Posterior cingulate gyrus (tissue), 11 donors: Measurements from ENCODE around the gene XPO1.
"Not testable (repeated sequence)": the region's sequence is repeated elsewhere in the genome, so short reads cannot be mapped to it uniquely, and the experiment has no call there.

Experiments used
- DNase-seq, 10 donors: peaks; one replicate each; pipeline versions ENCODE4 v3.0.0 to v3.0.0-alpha.2; 2020 to 2021; ENCODE audit warnings: mixed read lengths in 3 of 10
- intact Hi-C: fragments of 100-400 bp; cut with DNase I; formaldehyde crosslinking; loops from one replicate; pipeline ENCODE4 v1.15.1; 2023

Gene XPO1

DNA sequence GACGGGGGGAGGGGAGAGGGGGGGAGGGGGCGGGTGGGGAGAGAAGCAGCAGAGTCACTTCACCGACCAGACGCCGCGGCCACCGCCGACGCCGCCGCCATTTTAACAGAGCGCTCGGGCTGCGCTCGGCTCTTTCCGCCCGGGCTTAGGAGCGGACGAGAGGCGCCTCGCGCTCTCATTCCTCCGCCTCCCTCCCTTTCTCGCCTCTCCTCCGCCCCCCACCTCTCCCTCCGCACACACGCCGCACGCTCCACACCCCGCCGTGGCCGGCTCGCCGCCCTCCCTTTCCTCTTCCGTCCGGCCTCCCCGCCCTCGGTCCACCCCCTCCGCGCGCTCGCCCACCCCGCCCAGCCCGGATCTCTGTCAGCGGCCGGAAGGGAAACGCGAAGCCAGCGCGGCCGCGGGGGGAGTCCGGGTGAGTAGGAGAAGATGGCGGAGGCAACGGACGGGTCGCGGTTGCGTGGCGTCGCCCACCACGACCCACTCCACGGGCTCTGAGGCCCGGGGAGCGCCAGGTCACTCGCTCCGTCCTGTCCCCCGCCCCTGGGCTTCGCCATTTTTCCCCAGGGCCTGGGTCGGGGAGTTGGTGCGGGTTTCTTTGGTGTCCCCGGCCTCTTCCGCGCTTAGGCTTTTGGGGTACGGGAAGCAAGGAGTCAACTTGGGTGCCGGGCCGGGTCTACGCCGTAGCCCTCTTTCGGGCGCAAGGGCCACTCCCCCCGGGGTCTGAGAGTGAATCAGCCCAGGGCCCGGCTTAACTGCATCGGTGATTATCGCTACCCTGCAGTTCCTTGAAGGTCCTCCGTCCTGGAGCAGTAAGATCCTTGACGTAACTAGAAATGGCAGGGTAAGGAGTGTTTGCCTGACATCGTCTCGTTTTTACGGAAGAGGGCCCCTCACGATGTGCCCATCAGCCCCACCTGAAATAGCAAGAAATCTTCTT is 66.9 kb downstream of the XPO1 start, which contains the start of gene USP34:
USP34 (minus strand) TSS at position 123 of the 940 bp plus-strand sequence. CDS start 395 bp downstream, outside the sequence.
- intact Hi-C loops: loop anchor here (1.0 to 10.0 kb wide), 3 partner anchors 67 to 296 kb away; partner anchors contain the start of gene XPO1
- DNase-seq: peak; percentile 84 to 98 (median 92)

DNA sequence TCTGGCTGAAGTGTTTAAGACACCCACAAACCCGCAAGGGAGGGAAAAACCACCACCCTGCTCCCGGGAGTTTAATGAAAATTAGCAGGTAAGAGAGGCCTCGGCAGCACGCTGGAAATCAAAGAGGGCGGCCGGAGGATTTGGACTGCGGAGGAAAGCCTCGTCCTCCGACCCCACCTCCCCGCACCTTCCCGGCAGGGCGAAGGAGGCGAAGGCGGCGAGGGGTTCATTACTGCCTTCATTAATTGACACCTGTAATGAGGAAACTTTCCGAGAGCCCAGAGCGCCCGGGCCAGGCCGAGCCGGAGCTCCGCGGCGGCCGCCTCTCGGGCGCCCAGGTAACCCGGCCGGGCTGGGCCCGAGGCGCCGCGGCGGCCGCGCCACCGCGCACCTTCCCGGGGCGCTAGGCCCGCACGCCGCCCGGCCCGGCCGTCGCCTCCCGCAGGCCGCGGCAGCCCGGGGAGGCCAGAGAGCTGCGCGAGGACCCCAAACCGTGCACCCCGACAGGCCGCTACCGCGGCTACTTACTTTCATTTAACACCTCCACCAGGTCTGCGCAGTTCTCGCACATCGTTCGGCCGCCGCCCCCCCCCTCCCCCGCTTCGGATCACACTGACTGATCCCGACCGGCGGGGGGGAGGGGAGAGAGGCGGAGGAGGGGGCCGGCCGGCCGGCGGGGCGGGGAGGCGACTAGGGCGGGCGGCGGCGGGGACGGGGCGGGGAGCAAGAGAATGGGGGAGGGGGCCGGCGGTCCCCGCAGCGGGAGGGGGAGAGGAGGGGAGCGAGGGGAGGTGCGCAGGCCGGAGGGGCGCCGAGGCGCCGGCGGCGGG is 67.8 kb downstream of the XPO1 start:
- intact Hi-C loops: loop anchor here (10.0 kb wide), 2 partner anchors 294 to 296 kb away; no protein-coding TSS in a partner anchor
- DNase-seq: peak; percentile 63 to 94 (median 74)

DNA sequence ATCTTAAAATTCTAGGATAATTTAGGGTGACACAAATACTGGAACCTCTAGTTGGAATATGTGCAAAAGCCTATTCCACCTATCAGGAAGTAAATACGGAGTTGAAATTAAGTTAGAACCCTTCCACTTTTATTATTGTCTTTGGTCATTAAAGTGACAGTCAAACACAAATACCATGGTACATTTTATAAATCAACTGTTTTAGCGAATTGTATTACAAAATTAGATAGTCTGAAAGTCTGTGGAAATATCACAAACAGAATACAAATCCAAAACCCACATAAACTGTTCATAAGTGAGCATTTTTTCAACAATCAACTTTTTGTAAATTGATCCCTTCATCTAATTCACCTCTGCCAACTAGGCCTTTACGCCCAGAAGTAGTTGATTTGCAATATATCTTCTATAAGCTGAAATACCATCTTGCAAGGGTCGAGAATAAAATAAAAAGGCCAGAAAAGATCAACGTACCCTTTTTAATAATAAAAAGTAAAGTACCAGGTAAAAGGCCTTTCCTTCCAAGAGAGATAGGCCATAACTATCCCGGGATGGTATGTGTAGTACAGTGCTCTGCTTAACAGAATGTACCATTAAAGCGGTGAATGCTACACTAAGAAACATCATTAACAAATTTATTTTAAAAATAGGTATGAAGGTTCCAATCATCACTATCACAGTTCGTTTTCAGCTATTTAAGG is 68.6 kb downstream of the XPO1 start:
- intact Hi-C loops: loop anchor here (10.0 kb wide), 2 partner anchors 295 kb away; no protein-coding TSS in a partner anchor
- no peak for DNase-seq

DNA sequence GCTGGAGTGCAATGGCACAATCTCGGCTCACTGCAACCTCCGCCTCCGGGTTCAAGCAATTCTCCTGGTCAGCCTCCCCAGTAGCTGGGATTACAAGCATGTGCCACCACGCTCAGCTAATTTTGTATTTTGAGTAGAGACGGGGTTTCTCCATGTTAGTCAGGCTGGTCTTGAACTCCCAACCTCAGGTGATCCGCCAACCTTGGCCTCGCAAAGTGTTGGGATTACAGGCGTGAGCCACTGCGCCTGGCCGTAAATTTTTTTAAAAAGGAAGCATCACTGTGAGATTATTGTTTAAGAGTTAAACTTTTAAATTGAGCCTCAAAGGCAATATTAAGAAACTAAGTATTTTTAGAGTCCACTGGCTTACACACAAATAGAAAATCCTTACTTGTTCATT is 69.9 kb downstream of the XPO1 start:
- DNase-seq, intact Hi-C loops: not testable (repeated sequence)

DNA sequence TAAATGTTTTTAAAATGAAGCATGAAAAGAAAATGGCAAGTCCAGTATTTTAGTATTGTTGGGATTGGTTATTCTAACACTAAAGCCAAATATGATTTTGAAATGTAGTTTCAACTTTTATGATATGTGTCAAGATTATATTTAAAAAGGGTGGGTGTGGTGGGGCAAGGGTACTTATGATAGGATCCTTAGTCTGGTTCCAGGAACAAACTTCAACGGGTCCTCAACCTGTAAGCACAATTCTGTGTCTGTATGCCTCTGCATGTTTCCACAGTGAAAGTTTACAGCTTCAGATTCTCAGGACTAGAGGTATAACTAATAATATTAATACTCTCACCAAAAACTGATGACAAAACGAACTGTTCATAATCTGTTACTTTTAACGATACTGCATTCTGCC is 73.1 kb downstream of the XPO1 start:
- intact Hi-C loops: no loop called here
- no peak for DNase-seq

DNA sequence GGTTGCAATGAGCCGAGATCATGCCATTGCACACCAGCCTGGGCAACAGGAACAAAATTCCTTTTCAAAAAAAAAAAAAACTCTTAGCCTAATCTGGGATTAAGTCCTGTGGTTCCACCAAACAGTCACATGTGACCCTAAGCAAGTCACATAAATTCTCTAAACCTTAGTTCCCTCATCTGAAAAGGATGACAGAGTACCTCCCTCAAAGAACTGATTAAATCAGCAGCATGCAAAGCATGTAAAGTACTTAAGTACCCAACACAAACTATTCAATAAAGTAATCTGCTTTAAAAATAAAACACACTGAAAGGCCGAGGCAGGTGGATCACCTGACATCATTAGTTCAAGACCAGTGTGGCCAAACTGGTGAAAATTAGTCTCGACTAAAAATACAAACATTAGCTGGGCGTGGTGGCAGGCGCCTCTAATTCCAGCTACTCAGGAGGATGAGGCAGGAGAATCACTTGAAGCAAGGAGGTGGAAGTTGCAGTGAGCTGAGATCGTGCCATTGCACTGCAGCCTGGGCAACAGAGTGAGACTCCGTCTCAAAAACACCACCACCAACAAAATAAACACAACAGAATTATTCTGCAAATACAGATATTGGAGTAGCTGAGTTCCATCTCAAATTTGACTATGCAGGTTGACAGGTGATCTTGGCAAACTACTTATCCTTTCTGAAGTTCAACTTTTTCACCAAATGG is 74.2 kb downstream of the XPO1 start:
- intact Hi-C loops: no loop called here
- DNase-seq: no peak

DNA sequence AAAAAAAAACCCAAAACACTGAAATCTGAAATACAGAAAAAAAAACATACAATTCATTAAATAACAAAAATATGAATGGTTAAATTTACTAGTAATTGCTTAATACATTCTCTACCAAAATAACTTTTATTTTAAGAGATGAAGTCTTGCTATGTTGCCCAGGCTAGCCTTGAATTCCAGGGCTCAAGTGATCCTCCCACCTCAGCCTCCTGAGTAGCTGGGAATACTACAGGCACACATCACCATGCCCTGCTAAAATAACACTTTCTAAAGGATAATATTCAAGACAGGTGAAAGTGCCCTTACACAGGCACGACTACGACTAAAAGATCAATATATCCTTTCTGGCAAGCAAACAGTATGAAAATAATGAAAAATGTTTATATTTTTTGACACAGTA is 76.8 kb downstream of the XPO1 start:
- intact Hi-C loops: no loop called here
- no peak for DNase-seq

DNA sequence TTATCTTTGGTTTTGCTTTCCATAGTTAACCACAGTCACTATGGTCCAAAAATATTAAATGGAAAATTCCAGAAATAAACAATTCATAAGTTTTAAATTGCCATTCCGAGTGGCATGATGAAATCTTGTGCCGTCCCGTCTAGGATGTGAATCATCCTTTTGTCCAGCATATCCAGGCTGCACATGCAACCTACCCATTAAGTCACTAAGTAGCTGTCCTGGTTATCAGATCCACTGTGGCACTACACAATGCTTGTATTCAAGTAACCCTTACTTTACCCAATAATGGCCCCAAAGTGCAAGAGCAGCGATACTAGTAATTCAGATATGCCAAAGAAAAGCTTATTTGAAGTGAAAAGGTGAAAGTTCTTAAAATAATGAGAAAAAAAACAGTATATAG is 78.0 kb downstream of the XPO1 start:
- DNase-seq: no peak
- intact Hi-C loops: no loop called here

DNA sequence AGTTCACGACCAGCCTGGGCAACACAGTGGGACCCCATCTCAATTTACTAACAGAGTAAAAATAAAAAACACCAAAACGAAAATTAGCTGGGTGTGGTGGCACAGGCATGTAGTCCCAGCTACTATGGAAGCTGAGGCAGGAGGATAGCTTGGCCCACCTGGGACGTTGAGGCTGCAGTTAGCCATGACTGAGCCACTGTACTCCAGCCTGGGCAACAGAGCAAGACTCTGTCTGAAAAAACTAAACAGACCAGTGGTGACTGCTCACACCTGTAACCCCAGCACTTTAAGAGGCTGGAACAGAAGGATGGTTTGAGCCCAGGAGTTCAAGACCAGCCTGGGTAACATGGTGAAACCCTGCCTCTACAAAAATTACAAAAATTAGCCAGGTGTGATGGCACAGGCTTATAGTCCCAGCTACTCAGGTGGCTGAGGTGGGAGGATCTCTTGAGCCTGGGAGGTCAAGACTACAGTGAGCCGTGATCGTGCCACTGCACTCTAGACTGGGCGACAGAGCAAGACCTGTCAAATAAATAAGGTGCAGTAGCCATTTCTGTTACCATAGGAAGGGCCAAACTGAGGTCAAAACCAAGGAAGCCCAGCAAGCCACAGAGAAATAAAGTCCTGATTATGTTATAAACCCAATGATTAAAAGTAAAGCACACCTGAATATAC is 81.3 kb downstream of the XPO1 start:
- intact Hi-C loops: no loop called here
- no peak for DNase-seq

DNA sequence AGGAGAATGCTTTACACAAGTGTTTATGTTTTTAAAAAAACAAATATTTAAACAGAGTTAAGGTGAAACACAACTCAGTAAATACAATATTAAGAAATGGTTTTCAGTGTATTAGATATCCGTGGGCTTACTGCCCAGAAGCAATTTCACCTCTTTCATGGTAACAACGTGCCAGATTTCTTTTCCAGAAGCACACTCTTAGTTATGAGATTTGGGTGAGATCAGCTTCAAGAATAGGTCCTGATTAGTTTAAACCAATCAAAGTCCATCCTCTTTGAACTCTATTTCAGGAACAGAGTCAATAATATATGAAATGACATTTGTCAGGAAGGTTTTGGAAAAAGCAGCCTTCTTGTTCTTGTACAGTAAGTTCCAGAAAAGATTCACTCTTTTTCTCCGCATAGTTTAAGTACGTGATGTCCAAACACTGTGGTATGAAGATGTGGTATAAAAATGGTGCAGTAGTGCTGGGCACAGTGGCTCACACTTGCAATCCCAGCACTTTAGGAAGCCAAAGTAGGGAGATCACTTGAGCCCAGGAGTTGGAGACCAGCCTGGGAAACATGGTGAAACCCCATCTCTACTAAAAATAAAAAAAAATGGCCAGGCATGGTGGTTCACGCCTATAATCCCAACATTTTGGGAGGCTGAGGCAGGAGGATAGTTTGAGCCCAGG is 81.9 kb downstream of the XPO1 start:
- no peak for DNase-seq
- intact Hi-C loops: no loop called here

DNA sequence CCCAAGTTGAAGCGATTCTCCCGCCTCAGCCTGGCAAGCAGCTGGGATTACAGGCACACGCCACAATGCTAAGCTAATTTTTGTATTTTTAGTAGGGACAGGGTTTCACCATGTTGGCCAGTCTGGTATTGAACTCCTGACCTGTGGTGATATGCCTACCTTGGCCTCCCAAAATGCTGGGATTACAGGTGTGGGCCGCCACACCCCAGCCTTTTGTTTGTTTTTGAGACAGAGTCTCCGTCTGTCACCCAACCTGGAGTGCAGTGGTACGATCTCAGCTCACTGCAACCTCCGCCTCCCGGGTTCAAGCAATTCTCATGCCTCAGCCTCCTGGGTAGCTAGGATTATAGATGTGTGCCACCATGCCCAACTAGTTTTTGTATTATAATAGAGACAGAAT is 83.2 kb downstream of the XPO1 start:
- intact Hi-C loops, DNase-seq: not testable (repeated sequence)

DNA sequence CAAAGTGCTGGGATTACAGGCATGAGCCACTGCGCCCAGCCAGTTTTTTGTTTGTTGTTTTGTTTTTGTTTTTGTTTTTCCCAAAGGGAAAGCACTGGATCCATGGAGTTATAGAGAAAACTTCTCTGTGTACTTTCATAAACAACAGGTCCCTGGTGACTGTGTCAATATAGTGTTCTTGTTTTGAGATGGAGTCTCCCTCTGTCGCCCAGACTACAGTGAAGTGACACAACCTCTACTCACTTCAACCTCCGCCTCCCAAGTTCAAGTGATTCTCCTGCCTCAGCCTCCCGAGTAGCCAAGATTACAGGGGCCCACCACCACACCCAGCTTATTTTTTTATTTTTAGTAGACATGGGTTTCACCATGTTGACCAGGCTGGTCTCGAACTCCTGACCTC is 83.8 kb downstream of the XPO1 start:
- intact Hi-C loops: no loop called here
- no peak for DNase-seq

DNA sequence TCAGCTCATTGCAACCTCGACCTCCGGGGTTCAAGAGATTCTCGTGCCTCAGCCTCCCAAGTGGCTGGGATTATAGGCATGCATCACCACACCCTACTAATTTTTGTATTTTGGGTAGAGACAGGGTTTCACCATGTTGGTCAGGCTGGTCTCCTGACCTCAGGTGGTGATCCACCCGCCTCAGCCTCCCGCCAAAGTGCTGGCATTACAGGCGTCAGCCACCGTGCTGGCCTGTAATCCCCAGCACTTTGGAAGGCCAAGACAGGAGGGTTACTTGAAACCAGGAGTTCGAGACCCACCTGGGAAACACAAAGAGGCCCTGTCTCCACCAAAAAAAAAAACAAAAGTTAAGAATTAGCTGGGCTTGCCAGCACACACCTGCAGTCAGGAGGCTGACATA is 85.8 kb downstream of the XPO1 start:
- no peak for DNase-seq
- intact Hi-C loops: no loop called here

DNA sequence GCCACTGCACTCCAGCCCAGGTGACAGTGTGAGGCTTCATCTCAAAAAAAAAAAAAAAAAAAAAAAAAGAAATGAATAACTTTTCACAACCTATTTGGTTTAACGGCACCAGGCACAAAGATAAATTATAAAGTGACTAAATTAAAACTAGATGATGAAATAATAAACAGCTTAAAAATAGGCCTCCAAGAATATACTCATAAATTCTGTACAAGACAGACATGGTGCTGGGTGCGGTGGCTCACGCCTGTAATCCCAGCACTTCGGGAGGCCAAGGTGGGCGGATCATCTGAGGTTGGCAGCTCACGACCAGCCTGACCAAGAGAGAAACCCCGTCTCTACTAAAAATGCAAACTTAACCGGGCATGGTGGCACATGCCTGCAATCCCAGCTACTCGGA is 87.0 kb downstream of the XPO1 start:
- intact Hi-C loops: no loop called here
- no peak for DNase-seq

DNA sequence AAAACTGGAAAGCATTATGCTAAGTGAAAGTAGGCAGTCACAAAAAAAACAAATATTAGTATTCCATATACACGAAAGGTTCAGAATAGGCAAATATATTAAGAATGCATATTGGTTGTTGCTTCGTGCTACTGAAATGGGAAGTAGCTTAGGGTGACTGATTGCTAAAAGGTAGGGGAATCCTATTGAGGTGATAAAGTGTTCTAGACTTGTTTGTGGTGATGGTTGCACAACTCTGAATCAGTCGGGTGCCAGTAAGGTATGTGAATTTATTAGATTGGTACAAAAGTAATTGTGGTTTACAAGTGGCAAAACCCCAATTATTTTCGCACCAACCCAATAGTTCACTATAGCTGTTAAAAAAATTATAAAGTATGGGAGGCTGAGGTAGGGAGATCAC is 88.0 kb downstream of the XPO1 start:
- no peak for DNase-seq
- intact Hi-C loops: no loop called here

DNA sequence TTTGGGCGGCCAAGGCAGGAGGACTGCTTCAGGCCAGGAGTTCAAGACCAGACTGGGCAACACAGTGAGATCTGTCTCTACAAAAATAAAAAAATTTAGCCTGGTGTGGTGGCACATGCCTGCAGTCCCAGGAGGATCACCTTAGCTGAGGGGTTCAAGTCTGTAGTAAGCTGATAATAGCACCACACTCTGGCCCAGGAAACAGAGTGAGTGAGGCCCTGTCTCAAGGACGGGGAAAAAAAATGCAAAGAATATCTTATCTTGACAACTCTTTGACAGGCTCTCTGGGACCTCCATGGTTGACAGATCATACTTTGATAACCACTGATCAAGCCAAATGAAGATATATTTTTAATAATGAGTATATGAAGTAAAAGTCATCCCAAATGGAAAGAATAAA is 89.9 kb downstream of the XPO1 start:
- intact Hi-C loops: no loop called here
- DNase-seq: no peak

DNA sequence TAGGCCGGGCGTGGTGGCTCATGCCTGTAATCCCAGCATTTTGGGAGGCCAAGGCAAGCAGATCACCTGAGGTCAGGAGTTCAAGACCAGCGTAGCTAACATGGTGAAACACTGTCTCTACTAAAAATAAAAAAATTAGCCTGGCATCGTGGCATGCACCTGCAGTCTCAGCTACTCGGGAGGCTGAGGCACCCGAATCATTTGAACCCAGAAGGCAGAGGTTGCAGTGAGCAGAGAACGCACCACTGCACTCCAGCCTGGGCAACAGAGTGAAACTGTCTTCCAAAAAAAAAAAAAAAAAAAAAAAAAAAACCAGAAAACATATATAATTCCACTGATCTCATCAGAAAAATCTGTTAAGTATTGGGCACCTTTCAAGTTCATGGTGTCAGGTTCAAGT is 91.2 kb downstream of the XPO1 start:
- DNase-seq, intact Hi-C loops: not testable (repeated sequence)

DNA sequence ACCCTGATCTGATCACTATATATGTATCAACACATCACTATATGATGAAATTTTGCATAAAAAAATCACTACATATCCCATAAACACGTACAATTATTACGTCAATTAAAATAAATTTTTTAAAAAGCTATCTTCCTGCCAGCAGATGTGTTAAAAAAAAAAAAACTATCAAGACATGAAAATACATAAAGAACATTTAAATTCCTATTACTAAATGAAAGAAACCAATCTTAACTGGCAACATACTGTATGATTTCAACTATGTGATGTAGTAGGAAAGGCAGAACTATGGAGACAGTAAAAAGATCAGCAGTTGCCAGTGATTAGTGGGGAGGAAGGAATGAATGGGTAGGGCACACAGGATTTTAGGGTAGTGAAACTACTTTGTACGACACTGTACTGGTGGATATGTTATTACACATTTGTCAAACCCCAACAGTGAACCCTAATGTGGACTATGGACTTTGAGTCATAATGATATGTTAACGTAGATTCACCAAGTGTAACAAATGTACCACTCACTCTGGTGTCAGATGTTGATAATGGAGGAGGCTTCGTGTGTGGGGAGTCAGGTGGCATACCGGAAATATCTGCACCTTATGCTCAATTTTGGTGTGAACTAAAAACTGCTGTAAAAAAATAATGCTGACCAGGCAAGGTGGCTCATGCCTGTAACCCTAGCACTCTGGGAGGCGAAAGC is 94.7 kb downstream of the XPO1 start:
- DNase-seq: no peak
- intact Hi-C loops: no loop called here
